HEK293 (cell line): ENCODE measurements around the gene ASAP2.

ENCODE experiments used
- EGR2 ChIP-seq: fragments of 450-650 bp; formaldehyde crosslinking; IDR thresholded peaks from 2 replicates; pipeline ENCODE4 v1.5.1; 2016; ENCODE audit warnings: low read depth, missing biosample characterization, missing genetic modification characterization
- KLF1 ChIP-seq: fragments of 450-650 bp; formaldehyde crosslinking; IDR thresholded peaks from 2 replicates; pipeline ENCODE4 v1.5.1; 2016; ENCODE audit warnings: missing biosample characterization, missing genetic modification characterization
- KLF17 ChIP-seq: fragments of 450-650 bp; formaldehyde crosslinking; IDR thresholded peaks from 2 replicates; pipeline ENCODE4 v1.5.1; 2016; ENCODE audit warnings: missing biosample characterization, missing genetic modification characterization
- PATZ1 ChIP-seq: fragments of 450-650 bp; formaldehyde crosslinking; IDR thresholded peaks from 2 replicates; pipeline ENCODE4 v1.5.1; 2016; ENCODE audit warnings: missing biosample characterization, missing genetic modification characterization
- ZNF121 ChIP-seq: fragments of 450-650 bp; formaldehyde crosslinking; IDR thresholded peaks from 2 replicates; pipeline ENCODE4 v1.5.1; 2016; ENCODE audit warnings: missing biosample characterization, missing genetic modification characterization
- ZNF561 ChIP-seq: fragments of 450-650 bp; IDR thresholded peaks from 2 replicates; pipeline ENCODE4 v1.5.1; 2018; ENCODE audit warnings: missing biosample characterization, missing genetic modification characterization, borderline replicate concordance
- ZNF701 ChIP-seq: fragments of 450-650 bp; formaldehyde crosslinking; IDR thresholded peaks from 2 replicates; pipeline ENCODE4 v1.5.1; 2016; ENCODE audit warnings: missing biosample characterization, missing genetic modification characterization

GRCh38 chr2:9329497-9329896, 122.9 kb downstream of the ASAP2 start:
- no peak for TF ChIP-seq ZNF121 (tag by site-specific recombination)
- TF ChIP-seq PATZ1 (tag by site-specific recombination), result no peak
- no peak for TF ChIP-seq KLF17 (tag by site-specific recombination)
- TF ChIP-seq KLF1 (tag by site-specific recombination), result no peak
- no peak for TF ChIP-seq EGR2 (tag by site-specific recombination)
- TF ChIP-seq ZNF561 (tag by site-specific recombination), result no peak
- TF ChIP-seq ZNF701 (tag by site-specific recombination), result no peak
